Fibroblast of skin of left quadriceps (primary cell): ENCODE measurements around the gene RALGAPA2.

ENCODE experiments used
- DNase-seq, 2 experiments: peaks; one replicate each; pipeline ENCODE4 v3.0.0-alpha.2; 2013; ENCODE audit warnings: low read depth in 2 of 2

Gene RALGAPA2

DNA sequence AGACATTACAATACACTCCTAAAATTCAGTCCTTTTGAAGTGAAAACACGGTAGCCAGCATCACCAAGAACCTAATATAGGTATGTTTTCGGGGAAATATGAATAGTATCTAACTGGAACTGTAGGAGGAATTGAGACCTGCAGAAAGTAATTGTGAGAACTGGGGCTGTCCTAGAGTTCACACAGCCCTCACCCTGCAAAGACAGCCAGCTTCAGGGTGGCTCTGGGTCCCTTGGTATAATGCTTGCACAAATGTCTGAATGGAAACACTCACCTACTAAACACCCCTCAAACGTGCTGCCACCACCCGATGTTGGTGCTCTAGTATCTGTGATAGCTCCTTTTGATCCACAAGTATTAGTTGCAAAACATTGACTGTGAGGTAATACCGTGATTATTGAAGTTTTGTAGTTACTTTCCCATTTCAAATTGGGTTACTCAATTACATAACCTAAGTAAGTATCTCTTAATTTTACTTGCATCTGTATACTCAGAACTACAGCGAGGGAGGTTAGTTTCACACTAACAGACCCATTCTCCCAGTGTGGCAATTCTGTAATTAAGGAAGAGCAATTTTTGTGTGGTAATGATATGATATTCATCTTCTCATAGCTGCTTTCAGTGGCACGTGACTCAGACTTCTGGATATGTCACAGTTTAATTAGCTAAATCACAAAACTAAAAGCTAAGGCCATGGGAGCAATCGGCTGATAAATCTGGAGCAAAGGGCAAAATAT, 215.0 kb downstream of the RALGAPA2 start:
- DNase-seq = no peak

DNA sequence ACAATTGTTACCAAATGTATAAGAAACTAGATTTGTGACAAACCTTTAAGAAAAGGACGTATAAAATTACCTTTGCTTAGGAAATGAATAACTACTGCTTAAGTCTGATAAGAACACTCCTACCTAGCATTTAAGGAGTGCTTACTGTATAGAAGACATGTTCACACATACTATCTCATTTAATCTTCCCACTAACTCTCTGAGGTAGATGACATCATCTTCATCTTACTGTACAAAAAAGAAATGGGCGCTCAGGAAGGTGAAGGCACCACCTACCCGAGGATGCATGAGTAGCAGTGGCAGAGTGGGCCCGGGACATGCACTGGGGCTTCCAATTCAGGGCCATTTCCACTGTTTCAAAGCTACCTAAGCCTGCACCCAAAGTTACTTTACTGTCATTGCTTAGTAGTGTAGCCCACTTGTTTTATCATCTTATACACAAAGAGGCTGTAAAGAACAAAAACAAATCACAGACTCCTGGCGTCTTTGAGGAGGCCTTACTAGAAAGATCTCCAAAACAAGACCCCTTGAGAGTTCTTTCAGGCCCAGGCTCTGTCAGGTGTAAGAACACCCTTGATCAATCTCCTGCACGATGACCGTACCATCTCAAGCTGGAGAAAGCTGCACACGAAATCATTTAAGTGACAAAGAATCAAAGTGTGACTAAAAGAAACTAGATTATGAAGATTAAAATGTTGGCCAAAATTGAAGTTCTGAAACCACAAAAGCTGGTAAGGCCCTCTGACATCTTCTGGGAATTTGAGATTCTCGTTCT, 216.5 kb downstream of the RALGAPA2 start:
- DNase-seq = no peak

DNA sequence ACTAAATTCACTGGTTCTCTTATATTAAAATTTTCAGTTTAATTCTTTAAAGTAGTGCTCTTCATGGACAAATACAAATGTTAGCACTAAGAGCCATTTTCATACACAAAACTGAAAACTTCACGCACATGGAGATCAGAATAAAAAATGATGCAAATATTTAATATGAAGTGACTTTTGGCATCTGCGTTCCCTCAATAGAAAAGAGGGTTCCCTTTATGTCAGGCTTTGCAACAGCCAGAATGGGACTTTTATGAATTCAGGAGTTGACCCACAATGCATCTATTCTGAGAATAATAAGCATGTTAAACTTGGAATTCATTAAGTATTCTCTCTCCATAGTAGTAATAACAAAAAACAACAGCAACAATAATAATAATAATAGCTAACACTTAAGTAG, 218.7 kb downstream of the RALGAPA2 start:
- no peak for DNase-seq

DNA sequence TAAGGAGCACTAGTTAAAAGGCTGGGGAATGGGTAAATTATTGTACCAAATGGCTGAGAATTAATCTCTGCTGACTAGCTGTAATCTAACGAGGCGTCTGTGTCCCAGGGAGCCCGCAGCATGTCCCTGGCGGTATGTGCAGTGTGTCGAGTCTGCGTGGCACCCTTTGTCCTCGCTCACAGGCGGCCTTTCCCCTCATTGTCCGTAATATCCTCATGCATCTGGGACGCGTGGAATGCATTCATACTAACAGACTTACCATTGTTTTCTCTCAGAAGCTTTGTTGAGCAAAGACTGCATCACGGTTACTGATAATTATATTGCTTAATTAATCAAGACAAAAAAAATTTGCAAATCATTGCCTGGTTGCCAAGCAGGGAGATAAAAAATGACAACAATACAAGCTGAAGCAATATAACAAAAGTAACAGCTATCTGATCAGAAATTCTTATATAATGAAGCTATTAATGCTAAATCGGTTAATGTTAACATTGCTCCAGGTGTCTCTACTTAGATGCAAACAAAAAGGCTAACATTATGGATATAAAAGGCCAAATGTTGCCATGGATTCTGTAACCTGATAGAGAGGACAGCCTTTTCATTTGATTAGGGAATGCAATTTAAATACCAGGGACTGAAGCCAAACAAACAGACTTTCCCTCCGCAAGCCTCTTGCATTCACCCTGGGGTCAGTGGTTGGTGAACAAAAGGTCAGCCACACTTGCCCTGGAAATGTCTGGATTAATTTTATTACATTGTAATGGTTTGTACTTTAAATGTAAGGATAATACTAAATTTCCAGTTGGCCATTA, 219.7 kb downstream of the RALGAPA2 start:
- DNase-seq = no peak

DNA sequence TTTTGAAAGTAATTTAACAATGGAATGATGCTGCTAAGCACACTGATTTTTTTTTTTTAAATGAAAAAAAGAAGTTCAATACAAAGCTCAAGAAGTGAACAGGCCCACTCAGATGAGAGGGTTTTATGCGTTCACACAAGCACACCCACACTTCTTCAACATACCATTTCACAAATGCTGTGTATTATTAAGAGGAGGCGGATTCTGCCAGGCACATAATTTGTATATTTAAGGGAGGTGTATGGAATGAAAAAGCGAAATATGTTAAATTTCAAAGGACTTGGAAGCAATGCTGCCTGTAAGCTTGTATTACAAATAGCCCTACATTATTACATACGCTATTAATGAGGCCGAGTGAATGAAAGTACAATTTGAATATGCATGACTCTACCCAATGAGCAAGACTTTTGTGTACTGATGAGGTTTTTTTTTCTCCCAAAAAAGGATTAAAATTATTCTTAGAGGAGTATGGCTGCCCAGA, 220.6 kb downstream of the RALGAPA2 start:
- DNase-seq = no peak

DNA sequence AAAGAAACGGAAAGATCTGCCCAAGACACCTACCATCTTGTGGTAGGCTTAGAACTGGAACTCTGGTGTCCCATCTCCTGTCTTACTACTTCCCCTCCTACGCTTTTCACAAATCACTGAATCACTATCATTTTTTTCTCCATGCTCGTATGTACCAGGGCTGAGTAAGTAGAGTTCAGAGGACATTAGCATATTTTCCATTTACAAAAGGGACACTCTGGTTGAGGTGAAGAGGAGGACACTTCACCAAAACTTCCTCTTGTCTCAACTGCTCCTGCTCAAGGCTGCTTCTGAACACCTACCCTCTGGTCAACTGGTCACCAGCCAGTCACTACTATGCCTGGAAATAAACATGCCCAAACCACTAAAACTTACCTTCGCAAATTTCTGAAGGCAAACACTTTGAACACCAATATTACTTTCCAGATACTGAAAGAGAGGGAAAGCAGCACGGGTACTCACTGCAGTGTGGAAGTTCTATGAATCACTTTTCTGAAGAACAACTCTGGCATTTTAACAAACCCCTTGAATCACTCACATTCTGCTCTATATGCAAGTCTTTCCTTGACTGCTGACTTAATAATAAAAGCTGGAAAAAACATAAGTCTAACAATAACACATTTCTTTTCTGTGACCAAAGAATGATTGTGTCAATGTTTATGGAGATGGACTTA, 221.2 kb downstream of the RALGAPA2 start:
- DNase-seq = no peak

DNA sequence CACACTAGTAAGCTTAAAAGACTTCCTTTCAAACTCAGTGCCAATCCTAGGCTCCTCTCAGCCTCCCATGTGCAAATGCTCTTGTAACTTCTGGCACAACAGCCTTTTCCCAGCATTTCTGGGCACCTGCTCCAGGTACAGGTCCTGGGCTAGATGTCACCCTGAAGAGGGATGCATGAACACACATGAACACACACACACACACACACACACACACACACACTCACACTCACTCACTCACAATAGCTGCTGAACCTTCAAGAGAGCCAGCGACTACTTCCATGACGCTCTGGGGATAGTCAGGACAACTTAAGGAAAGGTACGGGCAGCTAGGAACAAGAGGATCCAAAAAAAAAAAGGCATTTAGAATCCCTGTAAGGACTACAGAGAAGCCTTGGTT, 221.8 kb downstream of the RALGAPA2 start:
- no peak for DNase-seq

DNA sequence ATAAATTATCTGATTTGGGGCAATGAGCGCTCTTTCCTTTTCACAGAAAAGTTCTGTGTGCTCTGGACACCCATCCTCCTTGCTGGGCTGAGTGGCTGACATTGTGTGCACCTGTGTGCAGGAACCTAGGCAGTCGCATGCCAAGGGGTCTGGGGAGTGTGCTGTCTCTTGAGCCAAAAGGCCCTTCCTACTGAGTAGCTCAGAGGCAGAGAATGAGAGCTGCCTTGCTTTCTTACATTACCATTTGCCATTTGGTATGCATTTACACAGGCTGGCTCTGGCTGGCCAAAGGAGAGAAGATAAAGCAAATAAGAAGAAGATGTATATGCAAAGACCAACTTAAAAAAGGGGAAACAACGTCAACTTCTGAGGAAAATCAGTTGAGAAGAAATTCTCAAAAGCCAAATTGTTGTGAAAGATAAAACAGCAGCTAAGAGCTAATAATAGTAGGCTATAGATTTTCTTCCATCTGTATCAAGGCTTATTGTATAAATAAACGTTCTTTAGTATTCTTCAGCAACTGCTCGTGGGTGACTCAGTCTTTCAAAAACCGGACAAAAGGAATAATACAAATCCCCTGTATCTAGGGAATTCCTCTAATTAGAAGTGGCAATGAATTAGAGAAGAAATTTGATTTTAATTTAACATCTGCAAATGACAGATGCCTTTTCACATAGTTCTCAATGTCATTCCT, 222.6 kb downstream of the RALGAPA2 start:
- DNase-seq = no peak

DNA sequence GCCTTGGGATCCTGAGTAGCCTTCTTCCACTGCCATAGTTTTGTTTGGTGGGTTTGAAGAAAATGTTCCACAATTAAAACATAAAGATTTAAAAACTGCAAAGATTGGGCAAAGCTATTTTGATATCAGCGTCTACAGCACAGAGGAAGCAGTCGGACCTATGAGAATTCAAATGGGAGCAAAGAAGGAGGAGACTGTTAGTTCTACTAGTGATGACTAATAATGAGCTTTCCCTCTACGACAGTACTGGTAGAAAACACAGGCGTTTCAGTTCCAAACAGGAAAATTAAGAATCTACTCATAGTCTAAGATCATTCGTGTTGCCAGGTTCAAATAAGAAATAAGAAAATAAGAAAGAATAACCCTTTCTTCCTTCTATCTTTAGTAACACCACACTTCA, 223.4 kb downstream of the RALGAPA2 start:
- DNase-seq = no peak

DNA sequence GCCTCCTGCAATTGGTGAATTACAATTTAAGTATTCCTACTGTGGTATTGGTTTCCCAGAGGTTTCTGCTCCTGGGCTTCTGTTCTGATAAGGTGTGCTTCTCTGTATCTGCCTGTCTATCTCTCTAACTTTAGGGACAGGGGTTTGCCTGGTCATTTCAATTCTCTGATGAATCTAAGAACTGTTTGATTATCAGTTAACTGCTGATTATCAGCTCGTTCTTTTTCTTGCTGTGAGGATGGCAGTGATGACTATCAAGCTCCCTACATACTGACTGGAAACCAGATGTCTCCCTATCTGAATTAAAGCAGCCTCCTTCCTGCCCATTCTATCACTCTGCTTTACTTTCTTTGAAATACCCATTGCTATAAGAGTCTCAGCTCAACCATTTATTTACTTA, 224.1 kb downstream of the RALGAPA2 start:
- DNase-seq = no peak

DNA sequence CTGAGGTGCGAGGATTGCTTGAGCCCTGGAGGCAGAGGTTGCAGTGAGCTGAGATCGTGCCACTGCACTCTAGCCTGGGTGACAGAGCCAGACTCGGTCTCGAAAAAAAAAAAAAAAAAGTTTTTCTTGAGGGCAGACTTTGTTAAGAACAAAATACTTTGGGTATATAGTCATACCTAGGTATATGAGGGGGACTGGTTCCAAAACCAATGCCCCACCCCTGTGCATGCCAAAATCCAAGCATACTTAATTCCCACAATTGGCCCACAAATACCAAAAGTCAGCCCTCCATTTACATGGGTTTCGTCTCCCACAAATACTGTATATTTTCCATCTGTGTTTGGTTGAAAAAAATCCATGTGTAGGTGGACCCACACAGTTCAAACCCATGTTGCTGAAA, 224.6 kb downstream of the RALGAPA2 start:
- no peak for DNase-seq

DNA sequence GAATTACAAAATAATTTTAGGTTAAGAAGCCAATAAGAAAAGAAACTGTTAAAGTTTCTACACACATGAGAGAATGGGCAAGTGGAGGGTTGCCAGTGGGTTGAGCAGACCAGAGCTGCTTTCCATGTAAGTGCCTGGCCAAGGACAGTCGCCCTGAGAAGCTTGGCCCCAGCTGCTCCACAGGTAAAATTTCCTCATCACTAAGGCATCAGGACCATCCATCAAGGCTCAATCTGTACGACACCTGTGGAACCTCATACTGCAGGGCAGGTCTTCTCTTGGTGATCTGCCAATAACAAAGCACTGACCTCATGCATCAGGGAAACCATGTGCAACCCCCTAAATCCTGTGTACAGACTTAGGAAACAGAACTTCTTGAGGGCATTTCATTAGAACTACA, 229.1 kb downstream of the RALGAPA2 start:
- no peak for DNase-seq

DNA sequence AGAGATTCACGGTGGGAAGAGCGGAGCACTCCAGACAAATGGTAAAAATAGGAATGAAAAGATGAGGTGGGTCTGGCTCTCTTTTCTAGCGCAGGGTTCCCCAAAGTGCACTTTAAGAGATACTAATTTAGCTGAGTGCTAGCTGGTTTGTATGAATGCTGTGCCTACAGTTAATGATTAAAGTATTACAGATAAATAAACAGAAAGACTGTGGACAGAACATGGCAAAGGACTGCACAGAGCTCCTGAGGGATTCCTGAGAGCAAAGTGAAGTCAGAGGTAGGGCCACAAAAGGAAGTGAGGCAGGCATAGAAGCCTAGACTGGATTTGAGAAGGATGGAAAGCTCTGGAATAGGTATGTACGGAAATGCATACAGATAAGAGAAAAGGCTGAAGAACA, 230.0 kb downstream of the RALGAPA2 start:
- DNase-seq = no peak

DNA sequence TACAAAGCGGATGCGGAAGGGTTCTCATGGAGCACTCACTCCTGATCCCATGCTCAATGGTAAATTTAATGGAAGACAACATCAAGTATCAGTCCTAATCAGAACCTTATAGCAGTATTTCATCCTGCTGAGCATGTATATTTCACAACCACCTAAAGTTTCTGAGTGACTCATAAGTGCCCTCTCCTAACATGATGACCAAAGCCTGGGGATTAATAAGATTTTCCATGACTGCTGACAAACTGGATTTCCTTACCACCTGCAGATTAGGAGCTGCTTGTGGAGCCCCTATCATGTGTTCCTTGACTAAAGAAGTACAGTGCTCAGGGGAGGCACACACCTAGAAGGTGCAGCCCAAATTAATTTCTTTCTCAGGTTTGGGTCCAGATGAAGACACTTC, 231.8 kb downstream of the RALGAPA2 start:
- DNase-seq = peak; percentile 12 to 20

DNA sequence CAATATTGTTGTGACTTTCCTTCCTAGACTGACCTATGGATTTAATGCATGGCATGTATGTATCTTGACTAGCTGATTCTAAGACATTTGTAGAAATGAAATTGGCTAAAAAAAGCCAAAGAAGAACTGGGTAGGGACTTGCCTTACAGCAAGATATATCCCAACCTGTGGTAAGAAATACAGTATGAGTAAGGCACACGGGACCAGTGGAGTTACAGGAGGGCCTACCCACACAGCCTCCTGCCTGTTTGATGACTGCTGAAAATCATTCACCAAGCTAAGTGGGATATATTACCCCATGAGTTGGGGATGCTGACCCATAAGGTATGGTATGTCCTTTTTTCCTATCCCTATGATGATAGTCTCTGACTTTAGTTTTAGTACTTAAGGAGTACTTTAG, 232.3 kb downstream of the RALGAPA2 start:
- DNase-seq = no peak

DNA sequence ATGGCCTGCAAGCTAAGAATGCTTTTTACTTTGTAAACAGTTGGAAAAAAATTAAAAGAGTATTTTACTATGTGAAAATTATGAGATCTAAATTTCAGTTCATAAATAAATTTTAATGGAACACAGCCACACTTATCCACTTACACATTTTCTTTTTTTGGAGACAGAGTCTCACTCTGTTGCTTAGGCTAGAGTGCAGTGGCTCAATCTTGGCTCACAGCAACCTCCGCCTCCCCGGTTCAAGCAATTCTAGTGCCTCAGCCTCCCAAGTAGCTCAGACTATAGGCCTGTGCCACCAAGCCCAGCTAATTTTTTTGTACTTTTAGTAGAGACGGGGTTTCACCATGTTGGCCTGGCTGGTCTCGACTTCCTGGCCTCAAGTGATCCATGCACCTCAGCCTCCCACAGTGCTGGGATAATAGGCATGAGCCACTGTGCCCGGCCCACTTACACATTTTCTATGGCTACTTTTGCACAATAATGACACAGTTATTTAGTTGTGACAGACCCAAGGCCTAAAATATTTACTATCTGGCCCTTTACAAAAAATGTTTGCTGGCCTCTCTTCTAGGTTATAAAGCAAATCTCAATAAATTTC, 234.9 kb downstream of the RALGAPA2 start:
- DNase-seq = no peak

DNA sequence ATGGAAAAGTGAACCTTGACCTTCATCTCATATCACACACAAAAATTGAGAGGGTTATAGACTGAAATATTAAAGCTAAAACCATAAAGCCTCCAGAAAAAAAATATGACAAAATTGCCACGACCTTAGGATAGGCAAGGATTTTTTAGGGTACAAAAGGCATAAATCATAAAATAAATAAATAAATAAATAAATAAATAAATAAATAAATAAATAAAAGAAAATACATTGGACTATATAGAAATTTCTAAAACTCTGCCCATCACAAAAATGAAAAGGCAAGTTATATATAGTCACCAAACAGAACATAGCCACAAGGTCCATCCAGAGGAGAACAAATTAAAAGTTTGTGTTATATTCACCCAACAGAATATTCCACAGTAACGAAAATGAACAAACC, 235.9 kb downstream of the RALGAPA2 start:
- no peak for DNase-seq

DNA sequence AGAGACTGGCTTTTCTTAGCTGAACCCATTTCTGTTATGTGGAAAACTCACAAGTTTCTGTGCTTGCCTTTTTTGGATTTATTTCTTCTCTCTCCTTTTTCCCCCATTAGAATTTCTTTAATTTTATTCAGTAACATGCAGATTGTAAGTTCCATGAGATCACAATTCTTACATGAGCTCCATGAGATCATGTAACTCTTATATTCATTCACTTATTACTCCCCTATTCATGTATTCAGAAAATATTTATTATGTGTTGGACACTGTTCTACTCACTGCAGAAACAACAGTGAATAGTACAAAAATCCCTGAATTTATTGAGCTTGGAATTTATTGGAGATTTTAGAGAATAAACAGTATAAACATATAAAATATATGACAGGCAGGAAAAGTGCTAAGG, 238.8 kb downstream of the RALGAPA2 start:
- DNase-seq = no peak

DNA sequence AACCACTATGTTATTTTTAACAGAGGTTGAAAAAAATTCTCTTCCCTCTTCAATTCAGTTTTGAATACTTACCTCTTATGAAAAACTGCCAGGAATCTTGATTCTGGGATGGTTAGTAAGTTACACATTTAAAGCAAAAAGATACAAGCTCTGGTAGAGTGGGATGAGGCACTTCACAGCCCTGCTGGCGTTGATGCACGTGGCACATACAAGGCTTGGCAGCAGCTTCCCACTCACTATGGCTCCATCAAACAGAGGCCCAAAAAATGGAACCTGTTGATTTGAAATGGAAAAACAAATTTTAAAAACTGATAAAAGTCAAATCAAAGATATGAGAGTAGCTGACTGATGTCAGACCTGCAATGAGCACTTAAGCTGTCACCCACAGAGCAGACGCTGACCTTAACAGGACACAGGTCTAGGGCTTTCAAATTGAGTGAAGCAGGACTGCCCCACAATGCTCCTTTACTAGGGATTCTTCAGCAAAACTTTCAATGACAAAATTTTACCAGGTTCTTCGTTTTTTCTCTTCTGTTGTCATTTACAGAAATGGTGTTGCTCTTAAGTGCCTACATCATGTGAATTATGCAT, 239.7 kb downstream of the RALGAPA2 start:
- DNase-seq = no peak

DNA sequence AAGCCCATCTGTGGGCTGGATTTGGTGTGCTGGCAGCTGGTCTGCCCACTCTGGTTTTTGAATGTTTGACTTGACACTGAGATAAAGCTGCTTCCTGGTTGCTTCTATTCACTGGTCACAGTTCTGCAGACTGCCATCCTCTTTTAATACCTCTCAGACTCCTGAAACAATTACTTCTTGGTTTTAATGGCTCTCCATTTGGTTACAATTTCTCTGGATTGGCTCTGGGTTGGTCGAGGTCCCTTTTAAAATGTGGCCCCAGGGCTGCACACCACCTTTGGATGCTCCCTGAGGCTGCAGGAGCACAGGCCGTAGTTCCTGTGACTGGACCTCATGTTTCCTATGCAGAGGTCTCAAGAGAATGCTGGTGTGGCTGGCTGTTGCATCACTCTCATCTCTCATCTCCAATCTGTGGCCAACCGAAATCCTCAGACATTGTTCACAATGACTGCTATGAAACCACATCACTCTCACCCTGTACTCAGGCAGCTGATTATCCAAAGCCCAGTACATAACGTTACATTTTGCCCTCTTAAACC, 246.0 kb downstream of the RALGAPA2 start:
- DNase-seq = peak; percentile 49 to 56
